Right lobe of liver (tissue), 6 donors: ENCODE results near the gene MGAT4A. TPM values are rescaled to one million over a fixed set of nuclear protein-coding genes. Genes with fewer than 3 reads are reported as not detected.

Experiments used
- ATAC-seq, 4 donors: fragments of 200-7000 bp; cut with Tn5 transposase; one replicate each; pipeline ENCODE4 v1.9.1; 2020; ENCODE audit warnings: mild to moderate bottlenecking in 4 of 4, moderate library complexity in 4 of 4
- DNase-seq, 3 donors: peaks; one replicate each; pipeline ENCODE4 v3.0.0-alpha.2; 2020
- H3K27ac ChIP-seq, 3 donors: fragments of 200-600 bp; one replicate each; pipeline ENCODE4 v1.8.0; 2022
- H3K27me3 ChIP-seq, 2 donors: fragments of 200-600 bp; one replicate each; pipeline ENCODE4 v1.8.0; 2022
- H3K36me3 ChIP-seq, 4 donors: fragments of 200-600 bp; sonication (generic) in 1 of 4; one replicate each; pipeline versions ENCODE4 v1.5.1 to v1.8.0; 2017 to 2022; ENCODE audit warnings: control low read depth in 1 of 4
- H3K4me1 ChIP-seq, 4 donors: fragments of 200-600 bp; sonication (generic) in 1 of 4; one replicate each; pipeline versions ENCODE4 v1.5.1 to v1.8.0; 2017 to 2022; ENCODE audit warnings: control low read depth in 1 of 4
- H3K4me3 ChIP-seq, 3 donors: fragments of 200-600 bp; one replicate each; pipeline ENCODE4 v1.8.0; 2022
- H3K9me3 ChIP-seq, 4 donors: fragments of 200-600 bp; sonication (generic) in 1 of 4; one replicate each; pipeline versions ENCODE4 v1.5.1 to v1.8.0; 2017 to 2022; ENCODE audit warnings: control low read depth in 1 of 4
- POLR2A ChIP-seq: fragments of 450-650 bp; IDR thresholded peaks from one replicate; pipeline ENCODE4 v1.6.1; 2017; ENCODE audit warnings: antibody characterized with exemption, mild to moderate bottlenecking
- WGBS: methylation state at CpG from one replicate; pipeline ENCODE4 v1.1.6; 2018; ENCODE audit warnings: low coverage, low lambda C conversion rate; ENCODE audit not compliant: insufficient coverage; ENCODE audit errors: missing lambda C conversion rate; 5-methylcytosine and 5-hydroxymethylcytosine counted together
- intact Hi-C, 2 donors: fragments of 100-400 bp; cut with DNase I; formaldehyde crosslinking; loops; one replicate each; pipeline versions ENCODE4 v1.11.2 to v1.14.1; 2022
- total RNA-seq, 6 experiments: library from RNA; depleted of rRNA in 2 of 6; stranded (reverse); fragments of >200 nt in 2 of 6; fragmentation: NEBNext Ultra II Directional in 3 of 6; extraction: Animal tissue kit (Norgen Biotek cat#: 25700) in 3 of 6; gene quantifications; one replicate each; pipeline versions ENCODE4 v1.1.0 to v1.2.4, GENCODE V29; 2016 to 2023
- TF ChIP-seq, protein P1 (sequence below), 4 donors: fragments of 200-600 bp in 3 of 4; fragments of 450-650 bp in 1 of 4; IDR thresholded peaks; one replicate each; pipeline versions ENCODE4 v1.5.1 to v1.8.0; 2016 to 2022; ENCODE audit warnings: antibody characterized with exemption in 4 of 4, mild to moderate bottlenecking in 2 of 4
- donor health status: DM: no; HTN: yes; CAD: no.
- donor health status: DM: no; HTN: no; CAD: no.
- donor health status: DM: no; HTN: no; CAD: no.
- donor health status: DM: no; HTN: yes; CAD: no.
- donor health status: DM: no; HTN: yes; CAD: no.

The MGAT4A gene
- total RNA-seq, 6 experiments from 2014 or later, result 7.8 to 16.0 (median 11.7) TPM

DNA sequence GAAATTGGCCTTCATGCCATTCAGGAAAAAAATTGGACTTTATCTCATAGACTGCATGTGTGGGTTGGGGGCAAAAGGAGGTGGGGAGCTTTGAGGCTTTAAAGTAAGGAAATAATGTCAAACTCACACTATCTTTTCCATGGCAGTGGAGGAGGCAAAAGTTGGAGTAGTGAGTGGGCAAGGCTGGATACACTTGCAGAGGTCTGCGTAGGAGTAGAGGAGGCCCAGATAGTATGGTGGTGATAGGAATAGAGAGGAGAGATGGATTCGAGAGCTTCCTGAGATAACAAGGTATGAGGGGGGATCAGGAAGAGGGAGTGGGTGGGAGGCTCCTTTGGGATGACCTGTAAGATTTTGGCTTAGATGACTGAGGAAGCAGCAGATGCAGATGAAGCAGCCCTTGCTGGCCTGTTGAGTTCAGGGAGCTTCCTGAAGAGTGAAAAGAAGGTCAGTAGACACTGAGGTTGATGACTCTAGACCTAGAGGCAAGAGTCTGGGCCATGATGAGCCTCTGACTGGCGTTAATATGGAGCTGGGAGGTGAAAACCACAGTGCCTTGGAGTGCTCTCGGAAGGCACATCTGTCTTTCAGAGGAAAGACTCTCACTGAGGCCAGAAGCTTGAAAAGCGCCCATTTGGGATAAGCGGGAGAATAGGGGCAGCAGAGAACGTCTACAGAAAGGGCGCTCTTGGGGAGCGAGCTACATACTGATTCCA lies 116.8 kb downstream of the MGAT4A start:
- Histone ChIP-seq H3K4me3 (no peak overlapping the region), H3K27ac (no peak overlapping the region), H3K4me1 (peaks cover 0 to 23% (median 8%) of the 10 kb centered on the region in 4 donors), H3K36me3 (peaks cover 0 to 74% (median 21%) of the 10 kb centered on the region in 4 donors), H3K27me3 (no peaks in the 10 kb centered on the region), H3K9me3 (no peaks in the 10 kb centered on the region)
- intact Hi-C loops, result no loop called here
- DNase-seq (no peak), ATAC-seq (no peak)
- 97% methylated on average over 9 of the region's 9 CpGs for WGBS
- TF ChIP-seq, protein P1, sequence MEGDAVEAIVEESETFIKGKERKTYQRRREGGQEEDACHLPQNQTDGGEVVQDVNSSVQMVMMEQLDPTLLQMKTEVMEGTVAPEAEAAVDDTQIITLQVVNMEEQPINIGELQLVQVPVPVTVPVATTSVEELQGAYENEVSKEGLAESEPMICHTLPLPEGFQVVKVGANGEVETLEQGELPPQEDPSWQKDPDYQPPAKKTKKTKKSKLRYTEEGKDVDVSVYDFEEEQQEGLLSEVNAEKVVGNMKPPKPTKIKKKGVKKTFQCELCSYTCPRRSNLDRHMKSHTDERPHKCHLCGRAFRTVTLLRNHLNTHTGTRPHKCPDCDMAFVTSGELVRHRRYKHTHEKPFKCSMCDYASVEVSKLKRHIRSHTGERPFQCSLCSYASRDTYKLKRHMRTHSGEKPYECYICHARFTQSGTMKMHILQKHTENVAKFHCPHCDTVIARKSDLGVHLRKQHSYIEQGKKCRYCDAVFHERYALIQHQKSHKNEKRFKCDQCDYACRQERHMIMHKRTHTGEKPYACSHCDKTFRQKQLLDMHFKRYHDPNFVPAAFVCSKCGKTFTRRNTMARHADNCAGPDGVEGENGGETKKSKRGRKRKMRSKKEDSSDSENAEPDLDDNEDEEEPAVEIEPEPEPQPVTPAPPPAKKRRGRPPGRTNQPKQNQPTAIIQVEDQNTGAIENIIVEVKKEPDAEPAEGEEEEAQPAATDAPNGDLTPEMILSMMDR (IDR thresholded peaks at IDR 0.05), result no peak
- TF ChIP-seq POLR2A, result no peak

DNA sequence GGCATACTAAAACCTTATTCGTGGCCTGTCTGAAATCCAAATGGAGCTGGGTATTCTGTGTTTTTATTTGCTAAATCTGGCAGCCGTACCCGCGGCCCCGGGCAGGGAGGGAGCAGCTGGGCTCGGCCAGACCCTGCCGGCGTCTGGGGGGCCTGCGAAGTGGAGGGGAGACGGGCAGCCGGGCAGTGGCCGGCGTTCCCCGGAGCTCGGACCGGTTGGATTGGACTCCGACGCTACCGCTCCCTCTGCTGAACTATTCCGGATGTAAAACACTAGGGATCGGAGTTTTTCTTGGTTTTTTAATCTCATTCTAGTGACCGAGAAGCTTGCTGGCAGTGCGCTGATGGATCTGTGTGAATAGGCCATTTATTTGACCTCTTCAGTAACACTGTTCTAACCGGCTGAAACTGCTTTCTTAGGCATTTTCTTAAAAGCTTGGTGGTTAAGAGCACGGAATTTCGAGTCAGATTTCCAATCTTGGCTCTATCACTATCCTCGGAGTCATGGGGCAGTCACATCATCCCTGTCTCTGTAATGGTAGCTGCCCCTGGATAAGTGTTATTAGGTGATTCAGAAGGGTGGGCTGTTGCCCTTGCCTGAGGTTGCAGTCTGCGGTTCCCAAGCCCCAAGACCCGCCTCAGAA lies 121.8 kb downstream of the MGAT4A start:
- H3K4me3 ChIP-seq, result peak overlapping the region; percentile 90 to 95 (median 92)
- H3K4me1 ChIP-seq, result peaks cover 0 to 34% (median 14%) of the 10 kb centered on the region in 4 donors
- H3K36me3 ChIP-seq, result peaks cover 0 to 37% (median 15%) of the 10 kb centered on the region in 4 donors
- no peaks in the 10 kb centered on the region for H3K27me3 ChIP-seq
- peak in 1 of 3 donors; percentile 41 for DNase-seq
- ATAC-seq, result peak; percentile 26 to 49 (median 36)
- no peaks in the 10 kb centered on the region for H3K9me3 ChIP-seq
- H3K27ac ChIP-seq, result peak overlapping the region; percentile 92 to 94 (median 93)
- WGBS, result 3% methylated on average over 18 of the region's 29 CpGs
- intact Hi-C loops, result no loop called here
- TF ChIP-seq, protein P1 (IDR thresholded peaks at IDR 0.05), result no peak
- no peak for TF ChIP-seq POLR2A

DNA sequence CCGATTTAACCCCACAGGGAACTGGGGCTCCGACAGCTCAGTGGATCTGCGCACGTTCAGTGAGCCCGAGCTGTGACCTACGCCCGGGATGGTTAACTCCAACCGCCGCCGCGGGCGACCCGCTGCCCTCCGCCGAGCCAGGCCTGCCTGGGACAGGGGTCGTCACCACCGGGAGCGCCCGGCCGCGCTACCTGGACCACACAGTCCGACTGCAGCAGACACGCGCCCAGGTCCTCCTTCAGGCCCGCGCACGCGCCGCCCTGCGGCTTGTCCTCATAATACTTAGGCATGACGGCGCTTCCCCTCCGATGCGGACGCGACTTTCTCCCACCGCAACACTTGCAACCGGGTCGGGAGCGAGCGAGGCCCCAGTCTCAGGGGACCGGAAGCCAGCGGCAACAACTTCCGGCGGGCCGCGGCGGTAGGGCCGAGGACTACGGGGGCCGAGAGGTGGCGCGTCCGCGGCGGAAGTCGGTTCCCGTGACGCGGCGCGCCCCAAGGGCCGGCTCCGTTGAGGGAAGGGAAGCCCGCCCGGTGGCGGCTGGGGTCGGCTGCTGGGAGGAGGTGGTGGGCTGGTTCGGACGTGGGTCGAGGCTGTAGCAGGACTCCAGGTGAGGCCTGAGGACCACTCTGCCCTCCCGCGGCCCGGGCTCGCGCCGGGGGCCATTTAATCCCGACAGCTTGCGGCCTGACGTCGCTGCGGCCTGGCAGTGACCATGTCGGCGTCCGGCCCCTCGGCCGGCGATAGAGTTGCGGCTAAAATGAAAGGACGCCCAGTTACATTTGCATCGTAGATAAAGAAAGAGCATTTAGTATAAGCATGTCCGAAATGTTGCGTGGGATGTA lies 122.6 kb downstream of the MGAT4A start, which contains the start of the genes COA5 and UNC50:
Gene COA5, minus strand, starts transcription at position 397 of the 846 bp plus-strand sequence. Its CDS starts 107 bp downstream, at position 290.
Gene UNC50, plus strand, starts transcription at position 474 of the 846 bp plus-strand sequence. CDS start 1,171 bp downstream, outside the sequence.
- TF ChIP-seq, protein P1 (IDR thresholded peaks at IDR 0.05), result peak in 1 of 4 donors; percentile 7
- peak; percentile 89 for TF ChIP-seq POLR2A
- Histone ChIP-seq H3K4me1 (peaks cover 0 to 34% (median 14%) of the 10 kb centered on the region in 4 donors), H3K27ac (peak within 1 kb of the TSS; percentile 92 to 94 (median 93)), H3K27me3 (no peaks in the 10 kb centered on the region), H3K4me3 (peak within 1 kb of the TSS; percentile 90 to 95 (median 92)), H3K9me3 (no peaks in the 10 kb centered on the region), H3K36me3 (peaks cover 0 to 31% (median 14%) of the 10 kb centered on the region in 4 donors)
- ATAC-seq (peak; percentile 96 to 98 (median 97)), DNase-seq (peak; percentile 92 to 93 (median 93))
- intact Hi-C loops, result no loop called here
- 0% methylated on average over 36 of the region's 93 CpGs for WGBS

DNA sequence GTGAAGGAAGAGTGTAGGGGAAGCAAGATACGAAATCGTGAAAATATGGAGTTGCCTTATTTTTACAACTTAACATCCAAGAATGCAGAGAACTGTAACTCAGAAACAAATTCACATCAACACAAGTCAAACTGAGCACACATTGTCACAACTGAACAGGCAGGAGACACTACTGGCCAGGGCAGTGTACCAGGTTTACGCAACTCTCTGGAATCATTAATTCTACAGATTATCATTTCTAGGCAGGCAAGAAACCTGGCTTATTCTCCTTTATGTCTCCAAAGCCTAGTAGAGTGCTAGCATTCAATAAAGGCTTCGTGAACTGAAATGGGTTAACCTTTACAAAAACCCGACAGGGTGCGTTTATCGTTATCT lies 123.2 kb downstream of the MGAT4A start:
- Histone ChIP-seq H3K36me3 (peaks cover 0 to 30% (median 11%) of the 10 kb centered on the region in 4 donors), H3K4me3 (peak overlapping the region; percentile 90 to 95 (median 92)), H3K9me3 (no peaks in the 10 kb centered on the region), H3K4me1 (peaks cover 0 to 34% (median 14%) of the 10 kb centered on the region in 4 donors), H3K27me3 (no peaks in the 10 kb centered on the region), H3K27ac (peak overlapping the region; percentile 92 to 94 (median 93))
- TF ChIP-seq, protein P1 (IDR thresholded peaks at IDR 0.05), result no peak
- TF ChIP-seq POLR2A, result no peak
- intact Hi-C loops, result no loop called here
- 1% methylated on average over 3 of the region's 7 CpGs for WGBS
- ATAC-seq (peak; percentile 27 to 56 (median 46)), DNase-seq (no peak)
